GM13976 (cell line): Measurements from ENCODE around the gene FBXO42.
"Not testable (repeated sequence)": the region's sequence is repeated elsewhere in the genome, so short reads cannot be mapped to it uniquely, and the experiment has no call there.

ENCODE experiments used
- DNase-seq: peaks from one replicate; pipeline ENCODE4 v3.0.0; 2012; ENCODE audit warnings: low spot score
- CTCF ChIP-seq: IDR thresholded peaks from 2 replicates; pipeline ENCODE4 v1.5.1; 2012; ENCODE audit warnings: borderline replicate concordance, mild to moderate bottlenecking; ENCODE audit not compliant: insufficient read depth; ENCODE audit errors: extremely low read depth, missing control alignments, control extremely low read depth
- in situ Hi-C: fragments of 300-500 bp; cut with MboI; formaldehyde crosslinking; loops from one replicate; pipeline ENCODE4 v1.12.0; 2022; ENCODE audit warnings: low sequenced_read_pairs, mixed read lengths, inconsistent platforms; ENCODE audit not compliant: unreplicated experiment

The FBXO42 gene

GRCh38 chr1:16349847-16350406 lies 2.4 kb downstream of the FBXO42 start:
- TF ChIP-seq CTCF = no peak
- DNase-seq = no peak
- in situ Hi-C loops = loop anchor here (10.0 to 25.0 kb wide), 2 partner anchors 55 to 263 kb away; no protein-coding TSS in a partner anchor

DNA sequence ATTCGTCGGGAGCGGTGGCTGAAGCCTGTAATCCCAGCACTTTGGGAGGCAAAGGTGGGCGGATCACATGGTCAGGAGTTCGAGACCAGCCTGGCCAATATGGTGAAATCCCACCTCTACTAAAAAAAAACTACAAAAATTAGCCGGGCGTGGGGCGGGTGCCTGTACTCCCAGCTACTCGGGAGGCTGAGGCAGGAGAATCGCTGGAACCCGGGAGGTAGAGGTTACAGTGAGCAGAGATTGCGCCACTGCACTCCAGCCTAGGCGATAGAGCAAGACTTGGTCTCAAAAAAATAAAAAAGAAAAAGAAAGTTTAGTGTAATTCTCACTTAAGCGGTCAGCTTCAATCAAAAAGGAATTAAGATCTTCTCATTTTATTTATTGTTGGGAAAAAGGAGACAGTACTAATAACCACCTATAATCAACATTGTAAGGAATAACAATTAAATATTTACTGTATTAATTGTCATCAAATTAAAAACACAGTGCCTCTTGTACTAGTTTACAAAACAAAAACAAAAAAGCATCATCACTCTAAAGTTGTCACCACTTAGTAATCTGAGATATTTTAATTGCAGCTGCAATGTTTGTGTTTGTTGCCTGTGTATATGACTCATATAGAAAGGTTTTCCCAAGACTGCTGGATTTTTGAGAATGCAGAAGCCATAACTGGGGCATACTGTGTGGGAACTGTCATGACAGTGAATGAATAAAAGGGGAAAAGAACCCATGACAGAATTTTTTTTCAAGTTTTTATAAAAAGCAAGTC lies 3.7 kb downstream of the FBXO42 start:
- no peak for DNase-seq
- no peak for TF ChIP-seq CTCF
- in situ Hi-C loops = no loop called here

DNA sequence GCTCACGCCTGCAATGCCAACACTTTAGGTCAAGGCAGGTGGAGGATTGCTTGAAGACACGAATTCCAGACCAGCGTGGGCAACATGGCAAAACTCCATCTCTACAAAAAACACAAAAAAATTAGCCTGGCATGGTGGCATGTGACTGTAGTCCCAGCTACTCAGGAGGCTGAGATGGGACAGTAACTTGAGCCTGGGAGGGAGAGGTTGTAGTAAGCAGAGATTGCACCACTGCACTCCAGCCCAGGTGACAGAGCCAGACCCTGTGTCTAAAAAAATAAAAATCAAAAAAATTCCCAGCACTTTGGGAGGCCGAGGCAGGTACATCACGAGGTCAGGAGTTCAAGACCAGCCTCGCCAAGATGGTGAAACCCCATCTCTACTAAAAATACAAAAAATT lies 9.0 kb downstream of the FBXO42 start:
- in situ Hi-C loops, DNase-seq: not testable (repeated sequence)

GRCh38 chr1:16342331-16343062 lies 9.8 kb downstream of the FBXO42 start:
- in situ Hi-C loops = no loop called here
- no peak for DNase-seq
- TF ChIP-seq CTCF = no peak

DNA sequence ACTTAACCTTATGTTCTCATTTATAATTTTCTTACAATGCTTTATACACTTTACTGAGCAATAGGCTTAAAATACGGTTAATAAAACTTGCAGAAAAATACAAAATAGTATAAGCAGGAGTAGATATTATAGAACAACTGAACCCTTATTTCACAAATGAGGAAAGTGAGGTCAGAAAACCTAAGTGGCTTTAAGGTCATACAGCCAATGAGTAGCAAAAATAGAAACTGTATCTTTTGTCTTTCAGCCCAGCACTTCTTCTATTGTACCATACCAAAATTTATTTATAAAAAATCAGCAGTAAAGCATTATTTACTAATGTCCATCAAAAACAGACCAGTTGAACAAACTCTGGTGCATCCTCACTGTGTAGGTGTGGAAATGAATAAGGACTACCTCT lies 11.6 kb downstream of the FBXO42 start:
- in situ Hi-C loops = no loop called here
- no peak for DNase-seq
- TF ChIP-seq CTCF = no peak

- in situ Hi-C loops = no loop called here
- no peak for TF ChIP-seq CTCF
- no peak for DNase-seq
These were observed 13.3 kb downstream of the FBXO42 start for GRCh38 chr1:16338961-16339360.
